Epithelial cell of esophagus (primary cell): ENCODE data around the gene WDCP.

ENCODE experiments used
- DNase-seq: peaks from one replicate; pipeline ENCODE4 v3.0.0; 2010; ENCODE audit warnings: low read depth
- H3K4me3 ChIP-seq: 2 replicates; pipeline ENCODE4 v1.5.1; 2011; ENCODE audit warnings: mild to moderate bottlenecking, low read length, control low read depth
- TF ChIP-seq, protein P1 (sequence below): IDR thresholded peaks from 2 replicates; pipeline ENCODE4 v1.5.1; 2011; ENCODE audit warnings: low read depth, mild to moderate bottlenecking, low read length, control low read depth, inconsistent platforms; ENCODE audit not compliant: insufficient read depth; ENCODE audit errors: missing control alignments

Gene WDCP

DNA sequence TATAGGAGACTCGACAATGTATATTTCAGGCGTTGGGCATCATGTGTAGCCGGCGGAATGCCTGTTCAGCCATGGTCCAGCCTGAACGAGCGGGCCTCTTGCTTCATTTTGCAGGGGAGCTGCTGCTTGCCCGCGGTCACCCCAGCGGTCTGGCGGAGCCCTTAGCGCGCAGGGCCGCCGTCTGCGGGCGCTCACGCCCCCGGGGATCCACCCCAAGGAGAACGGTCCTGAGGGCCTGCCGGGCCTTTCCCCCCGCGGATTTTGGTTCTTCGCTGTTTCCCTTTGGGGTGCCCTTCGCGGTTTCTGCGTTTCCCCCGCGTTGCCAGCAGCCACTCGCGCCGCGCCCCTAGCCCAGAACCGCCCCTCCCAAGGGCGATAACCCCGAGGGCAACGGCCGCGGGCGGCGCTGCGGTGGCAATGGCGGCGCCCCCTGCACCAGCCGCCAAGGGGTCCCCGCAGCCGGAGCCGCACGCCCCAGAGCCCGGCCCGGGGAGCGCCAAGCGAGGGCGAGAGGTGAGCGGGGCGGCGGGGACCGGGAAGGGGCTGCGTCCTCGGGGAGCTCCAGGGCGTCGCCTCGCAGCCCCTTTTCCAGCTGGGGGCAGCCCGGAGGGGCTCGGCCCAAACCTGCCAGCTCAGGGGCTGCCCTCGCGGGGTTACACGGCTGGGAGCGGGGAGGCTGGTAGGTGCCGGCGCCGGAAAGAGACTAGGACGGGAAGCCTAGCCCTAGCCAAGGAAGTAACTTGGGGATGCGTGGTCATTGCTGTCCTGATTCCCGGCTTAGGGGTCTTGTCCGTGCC is 37.3 kb downstream of the WDCP start, which contains the start of gene MFSD2B:
Gene MFSD2B (plus strand): TSS at position 406 of the 797 bp plus-strand sequence. CDS start 12 bp downstream, at position 418.
- TF ChIP-seq, protein P1, sequence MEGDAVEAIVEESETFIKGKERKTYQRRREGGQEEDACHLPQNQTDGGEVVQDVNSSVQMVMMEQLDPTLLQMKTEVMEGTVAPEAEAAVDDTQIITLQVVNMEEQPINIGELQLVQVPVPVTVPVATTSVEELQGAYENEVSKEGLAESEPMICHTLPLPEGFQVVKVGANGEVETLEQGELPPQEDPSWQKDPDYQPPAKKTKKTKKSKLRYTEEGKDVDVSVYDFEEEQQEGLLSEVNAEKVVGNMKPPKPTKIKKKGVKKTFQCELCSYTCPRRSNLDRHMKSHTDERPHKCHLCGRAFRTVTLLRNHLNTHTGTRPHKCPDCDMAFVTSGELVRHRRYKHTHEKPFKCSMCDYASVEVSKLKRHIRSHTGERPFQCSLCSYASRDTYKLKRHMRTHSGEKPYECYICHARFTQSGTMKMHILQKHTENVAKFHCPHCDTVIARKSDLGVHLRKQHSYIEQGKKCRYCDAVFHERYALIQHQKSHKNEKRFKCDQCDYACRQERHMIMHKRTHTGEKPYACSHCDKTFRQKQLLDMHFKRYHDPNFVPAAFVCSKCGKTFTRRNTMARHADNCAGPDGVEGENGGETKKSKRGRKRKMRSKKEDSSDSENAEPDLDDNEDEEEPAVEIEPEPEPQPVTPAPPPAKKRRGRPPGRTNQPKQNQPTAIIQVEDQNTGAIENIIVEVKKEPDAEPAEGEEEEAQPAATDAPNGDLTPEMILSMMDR: no peak
- DNase-seq: no peak
- H3K4me3 ChIP-seq: peak within 1 kb of the TSS; percentile 34

DNA sequence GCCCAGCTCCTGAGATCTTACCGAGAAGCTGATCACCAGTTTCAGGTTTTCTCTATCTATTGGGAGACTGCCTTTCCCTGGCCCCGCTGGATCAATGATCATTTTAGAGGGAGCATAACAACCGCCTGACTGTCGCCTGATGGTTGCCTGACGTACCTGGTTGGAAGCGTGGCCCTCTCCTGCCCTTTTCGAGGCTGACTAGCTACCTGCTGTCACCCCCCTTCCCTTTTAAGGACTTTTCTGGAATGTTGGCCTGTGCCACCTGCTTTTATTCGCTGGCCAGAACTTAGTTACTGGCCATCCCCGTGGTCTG is 37.9 kb downstream of the WDCP start:
- DNase-seq: no peak
- TF ChIP-seq, protein P1: no peak
- H3K4me3 ChIP-seq: peak overlapping the region; percentile 34

DNA sequence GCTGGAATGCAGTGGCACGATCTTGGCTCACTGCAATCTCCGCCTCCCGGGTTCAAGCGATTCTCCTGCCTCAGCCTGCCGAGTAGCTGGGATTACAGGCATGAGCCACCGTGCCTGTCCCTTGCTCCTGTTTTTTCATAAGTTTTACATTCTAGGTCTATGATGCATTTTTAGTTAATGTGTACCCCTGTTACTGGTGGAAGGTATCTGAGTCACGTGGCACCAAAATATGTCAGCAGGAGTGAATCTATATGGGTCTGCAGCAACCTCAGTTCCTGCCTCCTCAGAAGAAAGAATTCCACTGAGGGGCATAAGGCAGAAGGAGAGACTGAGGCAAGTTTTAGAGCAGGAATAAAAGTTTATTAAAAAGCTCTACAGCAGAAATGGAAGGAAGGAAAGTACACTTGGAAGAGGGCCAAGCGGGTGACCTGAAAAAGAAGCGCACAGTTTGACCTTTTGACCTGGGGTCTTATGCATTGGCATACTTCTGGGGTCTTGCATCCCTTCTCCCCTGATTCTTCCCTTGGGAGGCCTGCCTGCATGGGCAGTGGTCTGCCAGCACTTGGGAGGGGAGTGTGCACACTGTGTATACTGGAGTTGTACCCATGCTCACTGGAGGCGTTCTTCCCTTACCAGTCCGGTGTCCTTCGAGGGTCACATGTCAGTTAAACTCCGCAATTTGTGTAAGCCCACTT is 38.4 kb downstream of the WDCP start:
- TF ChIP-seq, protein P1: no peak
- no peak for DNase-seq
- H3K4me3 ChIP-seq: no peak overlapping the region

DNA sequence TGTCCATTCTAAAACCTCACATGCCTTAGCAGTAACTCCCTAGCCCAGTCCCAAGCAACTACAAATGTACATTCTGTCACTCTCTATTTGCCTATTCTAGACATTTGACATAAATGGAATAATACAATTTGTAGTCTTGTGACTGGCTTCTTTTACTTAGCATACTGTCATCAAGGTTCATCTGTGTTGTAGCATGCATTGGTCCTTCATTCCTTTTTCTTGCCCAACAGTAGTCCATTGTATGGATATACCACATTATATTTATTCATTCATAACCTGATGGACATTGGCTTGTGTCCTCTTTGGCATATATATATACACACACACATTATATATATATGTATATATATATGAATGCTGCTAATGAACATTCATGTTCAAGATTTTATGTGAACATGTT is 39.5 kb downstream of the WDCP start:
- H3K4me3 ChIP-seq: no peak overlapping the region
- TF ChIP-seq, protein P1: no peak
- no peak for DNase-seq

DNA sequence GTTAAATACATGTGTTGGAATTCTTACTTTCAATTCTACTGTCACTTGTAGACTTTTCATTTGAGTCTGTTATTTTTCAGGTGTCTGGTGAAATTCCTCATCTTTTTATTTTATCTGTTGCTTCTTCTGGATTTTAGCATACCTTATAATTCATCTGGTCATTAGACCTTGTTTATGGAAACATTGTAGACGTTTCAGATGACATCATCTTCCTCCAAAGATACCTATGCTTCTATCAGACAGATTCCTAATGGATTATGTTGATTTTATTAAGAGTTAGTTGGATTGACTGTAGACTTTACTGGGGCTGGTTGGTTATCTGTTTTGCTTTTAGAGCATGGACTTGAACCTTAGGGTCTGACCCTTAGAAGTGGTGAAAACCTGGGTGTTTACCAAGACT is 52.6 kb downstream of the WDCP start:
- no peak overlapping the region for H3K4me3 ChIP-seq
- no peak for DNase-seq
- TF ChIP-seq, protein P1: no peak

DNA sequence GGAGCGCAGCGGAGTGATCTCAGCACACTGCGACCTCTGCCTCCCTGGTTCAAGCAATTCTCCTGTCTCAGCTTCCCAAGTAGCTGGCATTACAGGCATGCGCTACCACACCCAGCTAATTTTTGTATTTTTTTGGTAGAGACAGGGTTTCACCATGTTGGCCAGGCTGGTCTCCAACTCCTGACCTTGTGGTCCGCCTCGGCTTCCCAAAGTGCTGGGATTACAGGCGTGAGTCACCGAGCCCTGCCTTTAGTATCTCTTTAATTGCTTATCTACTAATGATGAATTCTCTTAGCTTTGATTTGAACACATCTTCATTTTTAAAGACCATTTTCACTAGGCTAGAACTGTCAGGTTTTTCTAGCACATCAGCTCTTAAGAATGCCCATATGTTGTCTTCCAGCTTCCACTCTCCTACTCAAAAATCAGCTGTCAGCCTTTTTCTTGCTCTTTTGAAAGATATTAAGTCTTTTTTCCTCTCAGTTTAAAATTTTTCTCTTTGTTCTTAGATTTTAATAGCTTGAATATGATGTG is 53.4 kb downstream of the WDCP start:
- TF ChIP-seq, protein P1: no peak
- H3K4me3 ChIP-seq: no peak overlapping the region
- no peak for DNase-seq
